Measurements from ENCODE around the gene GOLGA8J. TPM values are rescaled to one million over a fixed set of nuclear protein-coding genes. Genes with fewer than 3 reads are reported as not detected.

Gene GOLGA8J
- total RNA-seq, 1 experiment from 2014 or later = 0.21 TPM

Other genes starting within 250 kb of the GOLGA8J start
- 0.59 and 0.61 TPM in 2 replicates for gene GOLGA8T, start 52.1 kb downstream of the GOLGA8J start, total RNA-seq (2022)